ENCODE measurements around the gene DBET.
"Not testable (repeated sequence)": the region's sequence is repeated elsewhere in the genome, so short reads cannot be mapped to it uniquely, and the experiment has no call there.

- TF ChIP-seq NR3C1 (CRISPR knock-in tag; IDR thresholded peaks at IDR 0.05); HMG20A (CRISPR knock-in tag; IDR thresholded peaks at IDR 0.05; ENCODE audit: borderline replicate concordance); MAX (IDR thresholded peaks at IDR 0.05); MYNN (CRISPR knock-in tag; IDR thresholded peaks at IDR 0.05; ENCODE audit: low read depth); EP300 (IDR thresholded peaks at IDR 0.05; ENCODE audit: low read depth in 2 of 2, low read length in 2 of 2); EP300 (CRISPR knock-in tag; IDR thresholded peaks at IDR 0.05; ENCODE audit: borderline replicate concordance); POLR2A (IDR thresholded peaks at IDR 0.05; ENCODE audit: insufficient read depth in 1 of 2, low read depth in 2 of 2, low read length in 2 of 2); MED13 (CRISPR knock-in tag; IDR thresholded peaks at IDR 0.05); BRCA1 (CRISPR knock-in tag; IDR thresholded peaks at IDR 0.05); ZNF580 (CRISPR knock-in tag; IDR thresholded peaks at IDR 0.05; ENCODE audit: borderline replicate concordance, low read depth); JUN (CRISPR knock-in tag; IDR thresholded peaks at IDR 0.05); ZNF768 (CRISPR knock-in tag; IDR thresholded peaks at IDR 0.05); NFRKB (IDR thresholded peaks at IDR 0.05): not testable (repeated sequence)
- TF ChIP-seq, protein P1, sequence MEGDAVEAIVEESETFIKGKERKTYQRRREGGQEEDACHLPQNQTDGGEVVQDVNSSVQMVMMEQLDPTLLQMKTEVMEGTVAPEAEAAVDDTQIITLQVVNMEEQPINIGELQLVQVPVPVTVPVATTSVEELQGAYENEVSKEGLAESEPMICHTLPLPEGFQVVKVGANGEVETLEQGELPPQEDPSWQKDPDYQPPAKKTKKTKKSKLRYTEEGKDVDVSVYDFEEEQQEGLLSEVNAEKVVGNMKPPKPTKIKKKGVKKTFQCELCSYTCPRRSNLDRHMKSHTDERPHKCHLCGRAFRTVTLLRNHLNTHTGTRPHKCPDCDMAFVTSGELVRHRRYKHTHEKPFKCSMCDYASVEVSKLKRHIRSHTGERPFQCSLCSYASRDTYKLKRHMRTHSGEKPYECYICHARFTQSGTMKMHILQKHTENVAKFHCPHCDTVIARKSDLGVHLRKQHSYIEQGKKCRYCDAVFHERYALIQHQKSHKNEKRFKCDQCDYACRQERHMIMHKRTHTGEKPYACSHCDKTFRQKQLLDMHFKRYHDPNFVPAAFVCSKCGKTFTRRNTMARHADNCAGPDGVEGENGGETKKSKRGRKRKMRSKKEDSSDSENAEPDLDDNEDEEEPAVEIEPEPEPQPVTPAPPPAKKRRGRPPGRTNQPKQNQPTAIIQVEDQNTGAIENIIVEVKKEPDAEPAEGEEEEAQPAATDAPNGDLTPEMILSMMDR (CRISPR knock-in tag; IDR thresholded peaks at IDR 0.05) = not testable (repeated sequence)
- TF ChIP-seq, protein P2, sequence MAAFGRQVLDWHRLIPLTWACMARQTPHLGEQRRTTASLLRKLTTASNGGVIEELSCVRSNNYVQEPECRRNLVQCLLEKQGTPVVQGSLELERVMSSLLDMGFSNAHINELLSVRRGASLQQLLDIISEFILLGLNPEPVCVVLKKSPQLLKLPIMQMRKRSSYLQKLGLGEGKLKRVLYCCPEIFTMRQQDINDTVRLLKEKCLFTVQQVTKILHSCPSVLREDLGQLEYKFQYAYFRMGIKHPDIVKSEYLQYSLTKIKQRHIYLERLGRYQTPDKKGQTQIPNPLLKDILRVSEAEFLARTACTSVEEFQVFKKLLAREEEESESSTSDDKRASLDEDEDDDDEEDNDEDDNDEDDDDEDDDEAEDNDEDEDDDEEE (CRISPR knock-in tag; IDR thresholded peaks at IDR 0.05) = not testable (repeated sequence)
These were observed 44.3 kb upstream of the DBET start for GRCh38 chr4:190019859-190020463.

Data from HepG2 (cell line).